Measurements from ENCODE around the gene METTL1. TPM values are rescaled to one million over a fixed set of nuclear protein-coding genes. Genes with fewer than 3 reads are reported as not detected.

The METTL1 gene
- total RNA-seq, 6 donors from 2014 or later: 1.3 to 30.2 (median 16.9) TPM

DNA sequence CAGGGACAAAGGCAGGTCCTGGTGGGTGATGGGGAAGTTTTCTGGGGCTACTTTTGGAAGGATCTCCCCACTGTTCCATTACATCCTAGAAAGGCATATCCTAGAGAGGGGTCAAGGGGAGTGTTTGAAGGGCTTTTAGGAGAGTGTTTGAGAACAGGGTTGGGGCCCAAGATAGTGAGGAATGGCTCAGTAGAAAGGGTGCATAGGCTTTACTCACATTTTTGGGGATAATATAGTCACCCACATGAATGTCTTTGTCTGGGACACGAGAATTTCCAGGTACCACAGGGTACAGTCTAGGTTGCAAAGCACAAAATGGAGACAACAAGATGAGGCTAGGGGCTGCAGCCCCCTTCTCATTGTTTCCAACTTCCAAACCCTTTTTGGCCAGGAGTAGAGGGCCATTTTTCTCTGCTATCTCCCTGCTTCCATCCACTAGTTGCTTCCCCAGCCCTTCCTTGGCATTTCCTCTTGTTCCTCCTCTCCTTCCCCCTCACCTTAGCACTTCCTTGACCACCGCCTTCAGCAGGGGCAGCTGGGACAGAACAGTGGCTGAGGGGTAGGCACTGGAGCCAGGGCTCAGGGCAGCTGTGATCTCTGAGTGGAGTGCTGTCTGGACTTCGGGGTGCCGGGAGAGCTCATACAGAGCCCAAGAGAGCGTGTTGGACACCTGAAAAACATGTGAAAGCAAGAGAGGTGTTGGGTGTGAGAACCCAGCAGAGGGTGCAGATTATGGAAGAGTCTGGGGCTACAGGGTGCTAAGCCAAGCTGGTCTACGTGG lies 7.8 kb downstream of the METTL1 start:
- Histone ChIP-seq H3K27me3 (peaks cover 0 to 24% (median 19%) of the 10 kb centered on the region in 4 donors), H3K4me1 (peaks cover 26 to 34% (median 31%) of the 10 kb centered on the region in 4 donors), H3K36me3 (peaks cover 0 to 8% (median 3%) of the 10 kb centered on the region in 4 donors), H3K9me3 (no peaks in the 10 kb centered on the region), H3K27ac (no peak overlapping the region), H3K4me3 (peak overlapping the region in 3 of 4 donors; percentile 42 to 56 (median 51))
- TF ChIP-seq, protein P1, sequence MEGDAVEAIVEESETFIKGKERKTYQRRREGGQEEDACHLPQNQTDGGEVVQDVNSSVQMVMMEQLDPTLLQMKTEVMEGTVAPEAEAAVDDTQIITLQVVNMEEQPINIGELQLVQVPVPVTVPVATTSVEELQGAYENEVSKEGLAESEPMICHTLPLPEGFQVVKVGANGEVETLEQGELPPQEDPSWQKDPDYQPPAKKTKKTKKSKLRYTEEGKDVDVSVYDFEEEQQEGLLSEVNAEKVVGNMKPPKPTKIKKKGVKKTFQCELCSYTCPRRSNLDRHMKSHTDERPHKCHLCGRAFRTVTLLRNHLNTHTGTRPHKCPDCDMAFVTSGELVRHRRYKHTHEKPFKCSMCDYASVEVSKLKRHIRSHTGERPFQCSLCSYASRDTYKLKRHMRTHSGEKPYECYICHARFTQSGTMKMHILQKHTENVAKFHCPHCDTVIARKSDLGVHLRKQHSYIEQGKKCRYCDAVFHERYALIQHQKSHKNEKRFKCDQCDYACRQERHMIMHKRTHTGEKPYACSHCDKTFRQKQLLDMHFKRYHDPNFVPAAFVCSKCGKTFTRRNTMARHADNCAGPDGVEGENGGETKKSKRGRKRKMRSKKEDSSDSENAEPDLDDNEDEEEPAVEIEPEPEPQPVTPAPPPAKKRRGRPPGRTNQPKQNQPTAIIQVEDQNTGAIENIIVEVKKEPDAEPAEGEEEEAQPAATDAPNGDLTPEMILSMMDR (IDR thresholded peaks at IDR 0.05): no peak
- TF ChIP-seq POLR2AphosphoS5 (IDR thresholded peaks at IDR 0.05) (no peak), EP300 (IDR thresholded peaks at IDR 0.05) (no peak)
- ATAC-seq (ENCODE audit: low FRiP score in 2 of 2) (no peak), DNase-seq (no peak)
- 65 to 80% methylated on average over 6 of the region's 6 CpGs for WGBS, 2 donors

DNA sequence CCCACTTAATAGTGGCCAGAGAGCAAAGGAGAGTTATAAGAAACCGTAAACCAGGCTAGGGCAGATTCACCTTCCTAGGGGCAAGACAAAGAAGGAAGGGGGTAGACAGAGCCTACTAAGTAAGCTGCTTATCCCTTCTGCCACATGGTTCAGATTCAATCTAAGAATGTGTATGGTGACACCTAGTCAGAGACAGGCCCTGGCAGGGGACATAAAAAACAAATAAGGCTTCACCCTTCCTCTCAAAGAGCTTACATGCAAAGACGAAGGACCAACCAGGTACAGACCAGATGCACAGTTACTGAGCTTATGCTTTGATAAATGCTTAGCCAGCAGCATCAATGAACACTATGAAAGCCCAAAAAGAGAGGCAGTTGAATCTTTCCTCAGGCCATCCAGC lies 9.4 kb downstream of the METTL1 start:
- ATAC-seq (ENCODE audit: low FRiP score in 2 of 2) (no peak), DNase-seq (no peak)
- 87 to 92% methylated on average over 2 of the region's 2 CpGs for WGBS, 2 donors
- Histone ChIP-seq H3K4me3 (no peak overlapping the region), H3K27me3 (peaks cover 0 to 24% (median 19%) of the 10 kb centered on the region in 4 donors), H3K9me3 (no peaks in the 10 kb centered on the region), H3K4me1 (peaks cover 26 to 34% (median 31%) of the 10 kb centered on the region in 4 donors), H3K36me3 (peaks cover 0 to 16% (median 12%) of the 10 kb centered on the region in 4 donors), H3K27ac (no peak overlapping the region)
- TF ChIP-seq POLR2AphosphoS5 (IDR thresholded peaks at IDR 0.05) (no peak), EP300 (IDR thresholded peaks at IDR 0.05) (no peak), POLR2A (IDR thresholded peaks at IDR 0.05) (no peak)
- TF ChIP-seq, protein P1 (IDR thresholded peaks at IDR 0.05): no peak

DNA sequence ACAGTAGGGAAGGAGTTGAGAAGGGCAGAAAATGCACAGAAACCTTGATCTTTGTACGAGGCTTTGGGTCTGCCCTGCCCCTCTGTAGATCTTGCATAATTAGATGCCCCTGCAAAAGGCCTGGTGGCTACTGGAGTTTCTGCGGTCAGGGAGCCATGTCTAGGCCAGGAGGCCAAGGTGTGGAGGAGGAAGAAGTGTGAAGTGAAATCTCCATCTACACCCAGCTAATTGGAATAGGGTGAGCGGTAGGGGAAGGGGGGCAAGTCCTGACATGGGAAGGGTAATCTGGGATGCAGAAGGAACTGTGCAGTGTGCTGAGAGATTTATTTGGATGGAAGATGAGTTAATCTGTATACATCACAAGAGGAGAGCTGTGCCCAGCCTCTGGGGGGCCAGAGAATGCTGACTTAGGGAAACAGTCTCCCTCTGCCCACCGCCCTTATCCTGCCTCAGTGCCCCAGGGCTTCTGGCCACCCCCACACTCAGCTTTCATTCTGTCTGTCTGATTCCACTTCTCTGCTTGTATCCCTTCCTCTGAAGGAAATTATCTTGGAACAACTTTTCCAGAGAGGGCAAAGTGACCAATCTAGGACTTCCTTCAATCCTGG lies 10.4 kb downstream of the METTL1 start:
- TF ChIP-seq EP300 (IDR thresholded peaks at IDR 0.05) (no peak), POLR2A (IDR thresholded peaks at IDR 0.05) (no peak), POLR2AphosphoS5 (IDR thresholded peaks at IDR 0.05) (no peak)
- TF ChIP-seq, protein P1 (IDR thresholded peaks at IDR 0.05): no peak
- no peak for ATAC-seq (ENCODE audit: low FRiP score in 2 of 2)
- 94 to 100% methylated on average over 4 of the region's 4 CpGs for WGBS, 2 donors
- Histone ChIP-seq H3K4me3 (no peak overlapping the region), H3K27me3 (peaks cover 0 to 24% (median 16%) of the 10 kb centered on the region in 4 donors), H3K4me1 (peaks cover 22 to 31% (median 29%) of the 10 kb centered on the region in 4 donors), H3K9me3 (no peaks in the 10 kb centered on the region), H3K36me3 (peaks cover 0 to 16% (median 12%) of the 10 kb centered on the region in 4 donors), H3K27ac (no peak overlapping the region)
- no peak for DNase-seq

DNA sequence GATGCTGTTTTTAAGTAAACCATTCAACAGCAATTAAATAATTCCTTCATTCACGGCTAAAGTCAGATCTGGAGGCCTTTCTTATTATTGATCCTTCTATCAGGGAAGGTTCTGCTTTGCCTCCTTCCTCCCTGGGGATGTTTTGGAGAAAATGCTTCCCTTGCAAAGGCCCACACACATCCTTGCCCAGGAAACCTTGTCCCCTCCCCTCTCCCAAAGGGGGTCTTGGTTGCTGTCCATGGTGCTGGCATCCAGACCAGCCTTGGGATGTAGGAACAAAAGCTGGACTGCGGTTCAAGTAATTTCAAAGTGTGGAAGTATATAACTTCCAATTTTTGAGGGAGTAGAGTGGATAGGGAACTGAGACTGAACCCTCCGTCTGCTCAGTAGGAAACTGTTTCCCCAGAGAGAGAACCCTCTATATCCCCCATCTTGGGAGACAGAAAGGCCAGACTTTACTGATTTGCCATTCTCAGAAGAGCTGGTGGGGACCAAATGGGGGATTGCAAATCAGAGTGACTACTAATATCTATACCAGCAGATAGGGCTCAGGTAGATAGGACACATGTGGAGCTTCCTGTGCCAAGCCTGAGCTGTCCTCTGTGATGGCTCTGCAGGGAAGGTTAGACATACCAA lies 11.4 kb downstream of the METTL1 start:
- 93 to 95% methylated on average over 3 of the region's 3 CpGs for WGBS, 2 donors
- peaks cover 0 to 18% (median 10%) of the 10 kb centered on the region in 4 donors for H3K27me3 ChIP-seq
- DNase-seq (no peak), ATAC-seq (ENCODE audit: low FRiP score in 2 of 2) (no peak)
- H3K27ac ChIP-seq: no peak overlapping the region
- H3K4me3 ChIP-seq: no peak overlapping the region
- no peak for TF ChIP-seq POLR2A (IDR thresholded peaks at IDR 0.05)
- TF ChIP-seq, protein P1 (IDR thresholded peaks at IDR 0.05): no peak
- no peak for TF ChIP-seq EP300 (IDR thresholded peaks at IDR 0.05)
- no peak for TF ChIP-seq POLR2AphosphoS5 (IDR thresholded peaks at IDR 0.05)
- H3K36me3 ChIP-seq: peaks cover 0 to 16% (median 12%) of the 10 kb centered on the region in 4 donors
- H3K4me1 ChIP-seq: peaks cover 17 to 29% (median 26%) of the 10 kb centered on the region in 4 donors
- no peaks in the 10 kb centered on the region for H3K9me3 ChIP-seq
